22Rv1 (cell line): ENCODE data around the gene LPAR1.

Source experiments
- H3K27ac ChIP-seq: fragments of 450-650 bp; 2 replicates; pipeline ENCODE4 v1.5.1; 2017
- ZFX ChIP-seq: fragments of 450-650 bp; IDR thresholded peaks from 2 replicates; pipeline ENCODE4 v1.6.1; 2017; ENCODE audit warnings: antibody characterized with exemption, borderline replicate concordance
- TF ChIP-seq, protein P1 (sequence below): fragments of 450-650 bp; IDR thresholded peaks from 2 replicates; pipeline ENCODE4 v1.5.1; 2017; ENCODE audit warnings: mild to moderate bottlenecking

The LPAR1 gene

DNA sequence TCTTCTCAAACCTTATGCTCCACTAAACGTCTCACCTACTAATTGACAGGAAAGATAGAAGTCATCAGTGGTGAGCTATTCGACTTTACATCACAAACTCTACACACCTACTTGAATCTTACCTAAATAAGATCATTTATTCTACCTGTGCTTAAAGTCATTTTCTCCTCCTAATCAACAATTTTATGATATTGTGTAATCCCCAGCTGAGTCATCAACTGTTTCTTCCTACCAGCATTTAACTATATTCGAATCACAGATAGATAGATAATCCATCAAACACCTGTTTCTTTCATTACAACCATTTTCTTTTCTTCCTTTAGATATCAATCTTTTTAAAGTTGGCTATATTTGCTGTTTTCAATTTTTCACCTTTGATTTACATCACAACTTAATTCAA is 181.5 kb downstream of the LPAR1 start:
- TF ChIP-seq, protein P1, sequence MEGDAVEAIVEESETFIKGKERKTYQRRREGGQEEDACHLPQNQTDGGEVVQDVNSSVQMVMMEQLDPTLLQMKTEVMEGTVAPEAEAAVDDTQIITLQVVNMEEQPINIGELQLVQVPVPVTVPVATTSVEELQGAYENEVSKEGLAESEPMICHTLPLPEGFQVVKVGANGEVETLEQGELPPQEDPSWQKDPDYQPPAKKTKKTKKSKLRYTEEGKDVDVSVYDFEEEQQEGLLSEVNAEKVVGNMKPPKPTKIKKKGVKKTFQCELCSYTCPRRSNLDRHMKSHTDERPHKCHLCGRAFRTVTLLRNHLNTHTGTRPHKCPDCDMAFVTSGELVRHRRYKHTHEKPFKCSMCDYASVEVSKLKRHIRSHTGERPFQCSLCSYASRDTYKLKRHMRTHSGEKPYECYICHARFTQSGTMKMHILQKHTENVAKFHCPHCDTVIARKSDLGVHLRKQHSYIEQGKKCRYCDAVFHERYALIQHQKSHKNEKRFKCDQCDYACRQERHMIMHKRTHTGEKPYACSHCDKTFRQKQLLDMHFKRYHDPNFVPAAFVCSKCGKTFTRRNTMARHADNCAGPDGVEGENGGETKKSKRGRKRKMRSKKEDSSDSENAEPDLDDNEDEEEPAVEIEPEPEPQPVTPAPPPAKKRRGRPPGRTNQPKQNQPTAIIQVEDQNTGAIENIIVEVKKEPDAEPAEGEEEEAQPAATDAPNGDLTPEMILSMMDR, result no peak
- TF ChIP-seq ZFX, result no peak
- no peak overlapping the region for H3K27ac ChIP-seq

DNA sequence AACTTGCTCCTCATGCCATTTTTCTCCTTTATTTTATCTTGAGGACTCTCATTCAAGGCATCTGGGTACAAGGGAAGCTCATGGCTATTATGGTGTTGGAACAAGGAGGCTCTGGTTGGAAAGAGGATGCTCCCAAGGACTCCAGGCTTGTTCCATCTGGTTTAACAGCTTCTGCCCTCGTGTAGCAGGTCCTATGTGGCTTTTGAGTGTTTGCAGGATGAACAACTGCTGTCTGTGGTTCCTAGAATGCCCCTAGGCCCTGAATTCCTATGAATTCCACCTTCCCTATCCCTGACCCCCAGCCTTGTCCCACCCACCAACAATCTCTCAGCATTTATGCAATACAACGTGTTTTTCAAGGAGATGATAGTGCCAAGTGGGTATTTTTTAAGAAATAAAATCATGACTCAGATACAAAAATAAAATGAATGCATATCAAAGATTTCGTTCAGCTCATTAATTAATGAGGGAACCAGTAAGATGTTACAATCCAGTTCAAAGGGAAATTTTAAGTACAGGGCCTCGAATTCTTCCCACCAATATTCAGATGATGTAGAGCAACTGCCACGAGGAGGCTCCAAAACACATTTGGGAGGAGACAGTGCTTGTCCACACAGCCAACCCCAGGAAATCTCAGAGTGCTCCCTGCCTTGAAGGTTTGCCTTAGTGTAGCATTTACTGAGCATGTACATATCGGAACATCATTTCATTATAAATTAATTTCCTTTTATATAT is 187.7 kb downstream of the LPAR1 start:
- no peak overlapping the region for H3K27ac ChIP-seq

DNA sequence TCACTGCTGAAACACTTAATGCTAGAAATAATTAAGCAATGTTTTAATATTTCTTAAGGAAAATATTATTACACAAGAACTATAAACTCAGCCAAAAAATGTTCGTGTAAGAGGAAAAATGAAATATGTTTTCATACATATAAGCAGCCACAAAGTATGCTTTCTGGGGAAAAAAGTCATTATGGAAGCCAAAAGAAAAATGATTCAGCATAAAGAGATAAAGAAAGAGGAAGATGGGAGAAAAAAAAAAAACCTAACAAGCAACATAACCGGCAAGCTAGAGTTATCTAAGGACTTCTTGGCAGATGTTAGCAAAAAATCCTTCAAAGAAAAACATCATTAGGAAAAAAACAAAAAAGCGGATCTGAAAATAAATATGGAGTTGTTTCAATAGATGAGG is 190.6 kb downstream of the LPAR1 start:
- H3K27ac ChIP-seq, result no peak overlapping the region
- TF ChIP-seq, protein P1, result no peak
- TF ChIP-seq ZFX, result no peak

More for the DNA sequence above, 187.7 kb downstream of the LPAR1 start:
- TF ChIP-seq, protein P1, result peak; percentile 21; the same call in 1 of the 2 replicates
- TF ChIP-seq ZFX, result no peak

DNA sequence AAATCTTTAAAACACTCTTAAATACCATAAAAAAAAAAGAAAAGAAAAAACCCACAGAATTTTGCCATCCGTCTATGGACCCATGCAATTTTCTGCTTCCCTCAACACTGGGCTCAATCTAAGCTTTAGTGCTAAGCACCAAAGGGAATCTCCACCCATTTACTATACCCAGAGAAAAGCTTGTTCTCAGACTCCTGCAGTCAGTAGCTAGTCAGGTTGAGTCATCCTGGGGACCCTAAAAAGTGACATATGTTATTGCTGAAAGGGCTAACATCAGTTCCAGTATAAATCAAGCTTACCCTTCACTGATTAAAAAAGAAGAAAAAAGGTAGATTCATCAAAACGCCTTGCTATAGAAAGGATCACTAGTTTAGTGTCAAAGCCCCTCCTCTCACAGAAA is 192.1 kb downstream of the LPAR1 start:
- H3K27ac ChIP-seq, result no peak overlapping the region
- no peak for TF ChIP-seq ZFX
- TF ChIP-seq, protein P1, result no peak

DNA sequence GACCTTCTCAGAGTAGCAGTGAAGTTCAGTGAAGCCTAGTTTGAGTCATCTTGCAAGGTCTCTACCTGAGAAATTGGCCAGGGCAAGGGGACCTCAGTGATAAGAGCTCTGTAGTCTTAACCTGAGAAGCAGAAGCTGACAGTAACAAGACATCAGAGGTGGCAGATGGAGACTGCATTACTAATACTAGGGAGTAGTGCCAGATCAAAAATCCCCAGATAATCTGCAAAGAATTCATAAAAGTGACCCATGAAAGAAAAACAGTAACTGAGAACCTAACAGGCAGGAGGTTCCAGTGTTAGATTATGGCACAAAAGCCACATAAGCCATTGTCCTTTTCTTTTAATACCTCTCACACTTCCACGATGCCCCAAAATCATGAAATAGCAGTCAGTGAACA is 194.1 kb downstream of the LPAR1 start:
- no peak for TF ChIP-seq ZFX
- TF ChIP-seq, protein P1, result no peak
- H3K27ac ChIP-seq, result no peak overlapping the region

DNA sequence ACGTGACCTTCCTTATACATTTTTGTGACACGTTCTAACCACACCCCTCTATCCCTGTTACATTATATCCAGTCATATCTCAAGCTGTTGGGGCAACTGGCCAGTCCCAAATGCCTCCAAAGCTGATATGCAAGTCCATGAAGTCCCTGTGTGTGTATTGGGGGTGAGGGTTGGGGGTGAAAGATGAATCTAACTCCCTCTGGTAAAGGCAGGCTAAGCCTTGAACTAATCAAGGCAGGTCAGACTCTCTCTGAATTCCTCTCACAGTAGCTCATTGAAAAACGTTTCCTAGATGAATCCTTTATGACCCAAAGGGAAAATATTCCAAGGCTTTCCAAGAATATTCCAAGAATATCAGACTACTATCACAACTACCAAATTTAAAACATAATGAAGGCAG is 195.3 kb downstream of the LPAR1 start:
- H3K27ac ChIP-seq, result no peak overlapping the region
- TF ChIP-seq, protein P1, result no peak
- no peak for TF ChIP-seq ZFX

DNA sequence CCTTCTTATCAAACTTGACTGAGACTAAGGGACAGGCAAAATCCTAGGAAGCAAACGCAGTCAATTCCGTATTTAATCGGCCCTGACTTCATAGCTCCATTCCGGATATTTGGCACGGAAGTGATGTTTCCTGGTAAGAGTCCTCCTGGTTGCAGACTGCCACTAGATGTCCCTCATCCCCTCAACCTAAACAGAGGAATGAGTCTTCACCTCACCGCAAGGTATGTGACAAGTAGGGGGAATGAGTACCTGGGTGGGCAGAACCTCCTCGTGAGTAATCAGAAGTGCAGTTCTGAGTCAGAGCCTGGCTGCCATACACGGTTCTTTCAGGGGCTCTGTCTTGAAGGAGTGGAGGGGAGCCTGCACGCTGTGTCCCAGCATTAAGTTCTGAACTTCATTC is 196.1 kb downstream of the LPAR1 start:
- no peak for TF ChIP-seq ZFX
- no peak overlapping the region for H3K27ac ChIP-seq
